ENCODE data around the gene TCEA3.

DNA sequence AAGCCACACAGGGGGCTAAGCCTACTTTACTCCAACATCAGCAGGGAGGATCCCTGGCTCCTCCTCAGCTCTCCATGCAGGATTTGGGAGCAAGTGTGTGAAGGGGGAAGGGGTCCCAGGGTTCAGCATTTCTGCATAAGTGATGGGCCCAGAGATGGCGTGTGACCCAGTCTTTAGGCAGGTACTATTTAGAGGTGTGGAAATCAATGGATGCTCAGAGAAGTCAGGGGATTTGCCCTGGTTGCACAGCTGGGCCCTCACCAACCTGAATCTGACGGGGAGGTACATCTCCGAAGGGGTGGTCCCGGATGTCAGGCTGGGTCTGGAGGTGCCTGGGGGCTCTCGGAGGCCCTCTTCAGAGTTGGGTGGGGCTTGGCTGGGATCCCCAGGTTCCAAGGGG lies 6.9 kb upstream of the TCEA3 start:
- no peak for TF ChIP-seq POLR2A (IDR thresholded peaks at IDR 0.05)
- TF ChIP-seq, protein P1, sequence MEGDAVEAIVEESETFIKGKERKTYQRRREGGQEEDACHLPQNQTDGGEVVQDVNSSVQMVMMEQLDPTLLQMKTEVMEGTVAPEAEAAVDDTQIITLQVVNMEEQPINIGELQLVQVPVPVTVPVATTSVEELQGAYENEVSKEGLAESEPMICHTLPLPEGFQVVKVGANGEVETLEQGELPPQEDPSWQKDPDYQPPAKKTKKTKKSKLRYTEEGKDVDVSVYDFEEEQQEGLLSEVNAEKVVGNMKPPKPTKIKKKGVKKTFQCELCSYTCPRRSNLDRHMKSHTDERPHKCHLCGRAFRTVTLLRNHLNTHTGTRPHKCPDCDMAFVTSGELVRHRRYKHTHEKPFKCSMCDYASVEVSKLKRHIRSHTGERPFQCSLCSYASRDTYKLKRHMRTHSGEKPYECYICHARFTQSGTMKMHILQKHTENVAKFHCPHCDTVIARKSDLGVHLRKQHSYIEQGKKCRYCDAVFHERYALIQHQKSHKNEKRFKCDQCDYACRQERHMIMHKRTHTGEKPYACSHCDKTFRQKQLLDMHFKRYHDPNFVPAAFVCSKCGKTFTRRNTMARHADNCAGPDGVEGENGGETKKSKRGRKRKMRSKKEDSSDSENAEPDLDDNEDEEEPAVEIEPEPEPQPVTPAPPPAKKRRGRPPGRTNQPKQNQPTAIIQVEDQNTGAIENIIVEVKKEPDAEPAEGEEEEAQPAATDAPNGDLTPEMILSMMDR (IDR thresholded peaks at IDR 0.05) = no peak
- TF ChIP-seq EP300 (IDR thresholded peaks at IDR 0.05) = no peak

Data from gastroesophageal sphincter (tissue), 3 donors.